DLD1 (cell line): ENCODE data around the gene DET1.
"Not testable (repeated sequence)": the region's sequence is repeated elsewhere in the genome, so short reads cannot be mapped to it uniquely, and the experiment has no call there.

Experiments
- in situ Hi-C: cut with HindIII; loops from 2 replicates; pipeline ENCODE4 v1.10.0; 2017; ENCODE audit warnings: low sequenced_read_pairs

The DET1 gene

GRCh38 chr15:88541111-88541510, 5.4 kb downstream of the DET1 start:
- in situ Hi-C loops: not testable (repeated sequence)

- in situ Hi-C loops: not testable (repeated sequence)
These were observed 6.1 kb downstream of the DET1 start for GRCh38 chr15:88540350-88540749.

GRCh38 chr15:88539441-88539840, 7.0 kb downstream of the DET1 start:
- in situ Hi-C loops: no loop called here

GRCh38 chr15:88538972-88539371, 7.5 kb downstream of the DET1 start:
- in situ Hi-C loops: no loop called here

- in situ Hi-C loops: no loop called here
These were observed 8.7 kb downstream of the DET1 start for GRCh38 chr15:88537591-88538317.

- in situ Hi-C loops: no loop called here
These were observed 10.7 kb downstream of the DET1 start for GRCh38 chr15:88535607-88536313.

- in situ Hi-C loops: no loop called here
These were observed 11.4 kb downstream of the DET1 start for GRCh38 chr15:88535100-88535499.

- in situ Hi-C loops: no loop called here
These were observed 13.1 kb downstream of the DET1 start for GRCh38 chr15:88533376-88533775.

- in situ Hi-C loops: no loop called here
These were observed 17.4 kb downstream of the DET1 start for GRCh38 chr15:88529021-88529630.

GRCh38 chr15:88526247-88526879, 20.1 kb downstream of the DET1 start:
- in situ Hi-C loops: no loop called here

- in situ Hi-C loops: no loop called here
These were observed 21.1 kb downstream of the DET1 start for GRCh38 chr15:88525418-88525817.

GRCh38 chr15:88524094-88524493, 22.4 kb downstream of the DET1 start:
- in situ Hi-C loops: not testable (repeated sequence)

GRCh38 chr15:88518903-88519302, 27.6 kb downstream of the DET1 start:
- in situ Hi-C loops: no loop called here

GRCh38 chr15:88513195-88513594, 33.3 kb downstream of the DET1 start:
- in situ Hi-C loops: no loop called here

GRCh38 chr15:88512601-88513000, 33.9 kb downstream of the DET1 start:
- in situ Hi-C loops: no loop called here

- in situ Hi-C loops: no loop called here
These were observed 34.4 kb downstream of the DET1 start for GRCh38 chr15:88512078-88512477.

- in situ Hi-C loops: no loop called here
These were observed 35.3 kb downstream of the DET1 start for GRCh38 chr15:88511161-88511560.

GRCh38 chr15:88509964-88510363, 36.5 kb downstream of the DET1 start:
- in situ Hi-C loops: no loop called here

- in situ Hi-C loops: no loop called here
These were observed 37.2 kb downstream of the DET1 start for GRCh38 chr15:88509321-88509720.

- in situ Hi-C loops: no loop called here
These were observed 39.9 kb downstream of the DET1 start for GRCh38 chr15:88506628-88507027.

GRCh38 chr15:88505721-88506120, 40.8 kb downstream of the DET1 start:
- in situ Hi-C loops: no loop called here

GRCh38 chr15:88504445-88504844, 42.0 kb downstream of the DET1 start:
- in situ Hi-C loops: no loop called here
